Mesenchymal stem cell (in vitro differentiated cells and primary cell): ENCODE data around the gene ALPG.
"Not testable (repeated sequence)": the region's sequence is repeated elsewhere in the genome, so short reads cannot be mapped to it uniquely, and the experiment has no call there.

Experiments used
- DNase-seq: peaks from one replicate; pipeline ENCODE4 v3.0.0-alpha.2; 2013
- H2AFZ ChIP-seq: one replicate; pipeline ENCODE4 v1.6.1; 2013; ENCODE audit warnings: low read depth, mild to moderate bottlenecking, control low read depth, inconsistent platforms, low read length, moderate library complexity
- H2AK5ac ChIP-seq: 2 replicates; pipeline ENCODE4 v1.6.1; 2013; ENCODE audit warnings: low read length, moderate library complexity, mild to moderate bottlenecking, inconsistent platforms; ENCODE audit not compliant: severe bottlenecking
- H2BK120ac ChIP-seq: one replicate; pipeline ENCODE4 v1.6.1; 2013; ENCODE audit warnings: low read depth, mild to moderate bottlenecking, inconsistent platforms, low read length, moderate library complexity
- H2BK12ac ChIP-seq, 2 experiments: one replicate each; pipeline ENCODE4 v1.6.1; 2013; ENCODE audit warnings: inconsistent platforms in 2 of 2, low read length in 2 of 2, mild to moderate bottlenecking in 2 of 2, moderate library complexity in 2 of 2, control low read depth in 1 of 2
- H2BK15ac ChIP-seq: one replicate; pipeline ENCODE4 v1.6.1; 2013; ENCODE audit warnings: mild to moderate bottlenecking, low read depth, inconsistent platforms; ENCODE audit not compliant: poor library complexity, severe bottlenecking
- H2BK5ac ChIP-seq: 2 replicates; pipeline ENCODE4 v1.6.1; 2013; ENCODE audit warnings: low read depth, mild to moderate bottlenecking, low read length, control low read depth, inconsistent platforms; ENCODE audit not compliant: poor library complexity, severe bottlenecking
- H3K14ac ChIP-seq, 2 experiments: one replicate each; pipeline ENCODE4 v1.6.1; 2013; ENCODE audit warnings: inconsistent platforms in 2 of 2, low read length in 2 of 2, control low read depth in 1 of 2, mild to moderate bottlenecking in 1 of 2, moderate library complexity in 1 of 2
- H3K18ac ChIP-seq, 2 experiments: one replicate each; pipeline ENCODE4 v1.6.1; 2013; ENCODE audit warnings: inconsistent platforms in 2 of 2, low read length in 2 of 2, control low read depth in 1 of 2, low read depth in 1 of 2, mild to moderate bottlenecking in 1 of 2
- H3K23ac ChIP-seq, 2 experiments: one replicate each; pipeline ENCODE4 v1.6.1; 2013; ENCODE audit warnings: inconsistent platforms in 2 of 2, low read length in 2 of 2, mild to moderate bottlenecking in 2 of 2, moderate library complexity in 2 of 2, control low read depth in 1 of 2
- H3K27ac ChIP-seq: 2 replicates; pipeline ENCODE4 v1.5.1; 2013; ENCODE audit warnings: mild to moderate bottlenecking, moderate library complexity, low read length, control low read depth, inconsistent platforms; ENCODE audit not compliant: poor library complexity, severe bottlenecking
- H3K27me3 ChIP-seq, 2 experiments: 2 replicates each; pipeline versions ENCODE4 v1.6.1 to v1.7.0; 2013; ENCODE audit warnings: low read length in 2 of 2, mild to moderate bottlenecking in 2 of 2, moderate library complexity in 2 of 2, control low read depth in 1 of 2, inconsistent platforms in 1 of 2; ENCODE audit not compliant: control insufficient read depth in 1 of 2, insufficient read depth in 1 of 2
- H3K36me3 ChIP-seq, 2 experiments: 2 replicates each; pipeline versions ENCODE4 v1.6.1 to v1.7.0; 2013; ENCODE audit warnings: low read length in 2 of 2, control low read depth in 1 of 2, inconsistent platforms in 1 of 2, low read depth in 1 of 2, mild to moderate bottlenecking in 1 of 2; ENCODE audit not compliant: insufficient read depth in 2 of 2, control insufficient read depth in 1 of 2
- H3K4ac ChIP-seq, 2 experiments: one replicate each; pipeline ENCODE4 v1.6.1; 2013; ENCODE audit warnings: inconsistent platforms in 2 of 2, low read length in 2 of 2, mild to moderate bottlenecking in 2 of 2, moderate library complexity in 2 of 2, control low read depth in 1 of 2, low read depth in 1 of 2
- H3K4me1 ChIP-seq: 2 replicates; pipeline ENCODE4 v1.6.1; 2013; ENCODE audit warnings: low read depth, low read length, control low read depth; ENCODE audit not compliant: control insufficient read depth, insufficient read depth
- H3K4me2 ChIP-seq: 2 replicates; pipeline ENCODE4 v1.6.1; 2013; ENCODE audit warnings: low read length, mild to moderate bottlenecking, inconsistent platforms; ENCODE audit not compliant: poor library complexity, severe bottlenecking
- H3K4me3 ChIP-seq, 2 experiments: 2 replicates each; pipeline versions ENCODE4 v1.5.1 to v1.7.0; 2013; ENCODE audit warnings: low read length in 2 of 2, mild to moderate bottlenecking in 2 of 2, control low read depth in 1 of 2, low read depth in 1 of 2; ENCODE audit not compliant: insufficient read depth in 1 of 2
- H3K79me1 ChIP-seq: replicated peaks from 2 replicates; pipeline ENCODE4 v1.6.1; 2013; ENCODE audit warnings: mild to moderate bottlenecking, control low read depth, low read length, inconsistent platforms; ENCODE audit not compliant: poor library complexity, severe bottlenecking
- H3K9ac ChIP-seq: 2 replicates; pipeline ENCODE4 v1.7.0; 2013; ENCODE audit warnings: mild to moderate bottlenecking, low read length, moderate library complexity
- H3K9me3 ChIP-seq: 2 replicates; pipeline ENCODE4 v1.7.0; 2013; ENCODE audit warnings: mild to moderate bottlenecking, low read length; ENCODE audit not compliant: control insufficient read depth
- H4K8ac ChIP-seq: one replicate; pipeline ENCODE4 v1.6.1; 2013; ENCODE audit warnings: inconsistent platforms, mild to moderate bottlenecking, low read length, moderate library complexity
- H4K91ac ChIP-seq: one replicate; pipeline ENCODE4 v1.6.1; 2013; ENCODE audit warnings: mild to moderate bottlenecking, low read length, inconsistent platforms
- WGBS: methylation state at CpG from one replicate; pipeline ENCODE4 v1.1.7; 2013; ENCODE audit warnings: mixed read lengths; 5-methylcytosine and 5-hydroxymethylcytosine counted together

The ALPG gene

GRCh38 chr2:232441147-232441651 is 34.6 kb downstream of the ALPG start:
- Histone ChIP-seq H3K23ac (no peak overlapping the region), H3K4me2 (no peak overlapping the region), H3K9me3 (no peaks in the 10 kb centered on the region), H3K4ac (no peak overlapping the region), H3K4me1 (peaks cover 8% of the 10 kb centered on the region), H3K9ac (no peak overlapping the region), H3K4me3 (no peak overlapping the region), H3K18ac (no peak overlapping the region), H2BK5ac (no peak overlapping the region), H2AK5ac (no peak overlapping the region), H2BK120ac (no peak overlapping the region), H4K91ac (no peak overlapping the region), H3K14ac (no peak overlapping the region), H2BK15ac (no peak overlapping the region), H2AFZ (no peak overlapping the region), H3K27me3 (peaks cover 36 to 40% of the 10 kb centered on the region in 2 experiments), H3K36me3 (no peaks in the 10 kb centered on the region), H2BK12ac (no peak overlapping the region), H3K79me1 (no peaks in the 10 kb centered on the region), H3K27ac (no peak overlapping the region), H4K8ac (no peak overlapping the region)
- no peak for DNase-seq
- WGBS: 83% methylated on average over 12 of the region's 12 CpGs

- H4K8ac ChIP-seq, H3K4me3 ChIP-seq, H2BK5ac ChIP-seq, H3K9me3 ChIP-seq, H3K14ac ChIP-seq, H2BK12ac ChIP-seq, H3K4me1 ChIP-seq, H3K36me3 ChIP-seq, H2BK120ac ChIP-seq, H3K27ac ChIP-seq, H2AFZ ChIP-seq, H3K4me2 ChIP-seq, H3K23ac ChIP-seq, H4K91ac ChIP-seq, H3K4ac ChIP-seq, H3K9ac ChIP-seq, H2BK15ac ChIP-seq, H3K18ac ChIP-seq, H3K79me1 ChIP-seq, H2AK5ac ChIP-seq, DNase-seq: not testable (repeated sequence)
- peaks cover 33 to 35% of the 10 kb centered on the region in 2 experiments for H3K27me3 ChIP-seq
- 86% methylated on average over 4 of the region's 10 CpGs for WGBS
These were observed 35.3 kb downstream of the ALPG start for GRCh38 chr2:232441922-232442321.

- H4K8ac ChIP-seq, H2AK5ac ChIP-seq, H3K4me3 ChIP-seq, H3K4ac ChIP-seq, H3K79me1 ChIP-seq, H3K14ac ChIP-seq, H3K36me3 ChIP-seq, H3K23ac ChIP-seq, H3K4me2 ChIP-seq, H2BK12ac ChIP-seq, H2BK120ac ChIP-seq, H2BK5ac ChIP-seq, H3K18ac ChIP-seq, H4K91ac ChIP-seq, DNase-seq, H3K4me1 ChIP-seq, H2AFZ ChIP-seq, H3K9me3 ChIP-seq, H3K9ac ChIP-seq, H2BK15ac ChIP-seq, H3K27ac ChIP-seq: not testable (repeated sequence)
- H3K27me3 ChIP-seq: peaks cover 31 to 32% of the 10 kb centered on the region in 2 experiments
- 73% methylated on average over 11 of the region's 13 CpGs for WGBS
These were observed 35.8 kb downstream of the ALPG start for GRCh38 chr2:232442431-232442830.

GRCh38 chr2:232443047-232443446 is 36.4 kb downstream of the ALPG start:
- not testable (repeated sequence) for H3K27ac ChIP-seq, H3K36me3 ChIP-seq, H2BK12ac ChIP-seq, H2BK5ac ChIP-seq, H4K91ac ChIP-seq, H2AFZ ChIP-seq, H2AK5ac ChIP-seq, H3K4me2 ChIP-seq, H3K4me1 ChIP-seq, H3K14ac ChIP-seq, H2BK15ac ChIP-seq, H3K9me3 ChIP-seq, DNase-seq, H3K79me1 ChIP-seq, H3K18ac ChIP-seq, H4K8ac ChIP-seq, H3K9ac ChIP-seq, H2BK120ac ChIP-seq, H3K4me3 ChIP-seq, H3K4ac ChIP-seq, H3K23ac ChIP-seq
- peaks cover 26 to 27% of the 10 kb centered on the region in 2 experiments for H3K27me3 ChIP-seq
- WGBS: 96% methylated on average over 4 of the region's 13 CpGs
